Panc1 (cell line): ENCODE data around the gene ATP2A2.

Experiments used
- CTCF ChIP-seq: fragments of 450-650 bp; IDR thresholded peaks from 2 replicates; pipeline ENCODE4 v1.5.1; 2017; ENCODE audit warnings: mild to moderate bottlenecking
- POLR2AphosphoS5 ChIP-seq: IDR thresholded peaks from 2 replicates; pipeline ENCODE4 v1.6.1; 2012; ENCODE audit warnings: mild to moderate bottlenecking, low read depth, low read length, moderate library complexity
- SIN3A ChIP-seq: IDR thresholded peaks from 2 replicates; pipeline ENCODE4 v1.6.1; 2012; ENCODE audit warnings: low read depth, mild to moderate bottlenecking, low read length, moderate library complexity, borderline replicate concordance; ENCODE audit not compliant: insufficient read depth
- TF ChIP-seq, protein P1 (sequence below), 2 experiments: IDR thresholded peaks; 2 replicates each; pipeline ENCODE4 v1.6.1; 2011 to 2012; ENCODE audit warnings: low read depth in 2 of 2, control low read depth in 1 of 2, low read length in 1 of 2, mild to moderate bottlenecking in 1 of 2, moderate library complexity in 1 of 2; ENCODE audit not compliant: insufficient read depth in 1 of 2

DNA sequence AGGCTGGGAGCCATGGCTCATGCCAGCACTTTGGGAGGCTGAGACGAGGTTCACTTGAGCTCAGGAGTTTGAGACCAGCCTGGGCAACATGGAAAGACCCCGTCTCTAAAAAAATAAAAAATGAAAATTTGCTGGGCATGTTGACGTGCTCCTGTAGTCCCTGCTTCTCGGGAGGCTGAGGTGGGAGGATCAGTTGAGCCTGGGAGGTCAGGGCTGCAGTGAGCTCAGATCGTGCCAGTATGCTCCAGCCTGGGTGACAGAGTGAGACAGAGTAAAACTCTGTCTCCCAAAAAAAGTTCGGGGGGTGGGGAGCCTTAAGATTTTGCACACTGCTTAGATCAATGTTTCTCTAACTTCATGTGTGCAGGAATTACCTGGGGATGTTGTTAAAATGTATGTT lies 30.9 kb downstream of the ATP2A2 start:
- TF ChIP-seq CTCF (no peak), POLR2AphosphoS5 (no peak), SIN3A (no peak)
- TF ChIP-seq, protein P1, sequence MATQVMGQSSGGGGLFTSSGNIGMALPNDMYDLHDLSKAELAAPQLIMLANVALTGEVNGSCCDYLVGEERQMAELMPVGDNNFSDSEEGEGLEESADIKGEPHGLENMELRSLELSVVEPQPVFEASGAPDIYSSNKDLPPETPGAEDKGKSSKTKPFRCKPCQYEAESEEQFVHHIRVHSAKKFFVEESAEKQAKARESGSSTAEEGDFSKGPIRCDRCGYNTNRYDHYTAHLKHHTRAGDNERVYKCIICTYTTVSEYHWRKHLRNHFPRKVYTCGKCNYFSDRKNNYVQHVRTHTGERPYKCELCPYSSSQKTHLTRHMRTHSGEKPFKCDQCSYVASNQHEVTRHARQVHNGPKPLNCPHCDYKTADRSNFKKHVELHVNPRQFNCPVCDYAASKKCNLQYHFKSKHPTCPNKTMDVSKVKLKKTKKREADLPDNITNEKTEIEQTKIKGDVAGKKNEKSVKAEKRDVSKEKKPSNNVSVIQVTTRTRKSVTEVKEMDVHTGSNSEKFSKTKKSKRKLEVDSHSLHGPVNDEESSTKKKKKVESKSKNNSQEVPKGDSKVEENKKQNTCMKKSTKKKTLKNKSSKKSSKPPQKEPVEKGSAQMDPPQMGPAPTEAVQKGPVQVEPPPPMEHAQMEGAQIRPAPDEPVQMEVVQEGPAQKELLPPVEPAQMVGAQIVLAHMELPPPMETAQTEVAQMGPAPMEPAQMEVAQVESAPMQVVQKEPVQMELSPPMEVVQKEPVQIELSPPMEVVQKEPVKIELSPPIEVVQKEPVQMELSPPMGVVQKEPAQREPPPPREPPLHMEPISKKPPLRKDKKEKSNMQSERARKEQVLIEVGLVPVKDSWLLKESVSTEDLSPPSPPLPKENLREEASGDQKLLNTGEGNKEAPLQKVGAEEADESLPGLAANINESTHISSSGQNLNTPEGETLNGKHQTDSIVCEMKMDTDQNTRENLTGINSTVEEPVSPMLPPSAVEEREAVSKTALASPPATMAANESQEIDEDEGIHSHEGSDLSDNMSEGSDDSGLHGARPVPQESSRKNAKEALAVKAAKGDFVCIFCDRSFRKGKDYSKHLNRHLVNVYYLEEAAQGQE (IDR thresholded peaks at IDR 0.05; ENCODE audit: insufficient read depth in 1 of 2, low read depth in 2 of 2, low read length in 1 of 2): no peak
